Ovary (tissue), 9 donors: ENCODE measurements around the gene MAP1LC3B. TPM values are rescaled to one million over a fixed set of nuclear protein-coding genes. Genes with fewer than 3 reads are reported as not detected.
"Not testable (repeated sequence)": the region's sequence is repeated elsewhere in the genome, so short reads cannot be mapped to it uniquely, and the experiment has no call there.

Source experiments
- DNase-seq, 5 donors: peaks; one replicate each; pipeline ENCODE4 v3.0.0-alpha.2; 2019 to 2020
- H3K27ac ChIP-seq, 2 donors: fragments of 200-600 bp; one replicate each; pipeline versions ENCODE4 v1.5.1 to v1.8.0; 2019 to 2022
- H3K27me3 ChIP-seq: fragments of 200-600 bp; one replicate; pipeline ENCODE4 v1.8.0; 2022
- H3K36me3 ChIP-seq: fragments of 200-600 bp; sonication (generic); one replicate; pipeline ENCODE4 v1.5.1; 2019
- H3K4me1 ChIP-seq: one replicate; pipeline ENCODE4 v1.8.1; 2013; ENCODE audit warnings: mild to moderate bottlenecking, moderate library complexity; ENCODE audit not compliant: insufficient read depth
- H3K4me3 ChIP-seq: fragments of 200-600 bp; sonication (generic); one replicate; pipeline ENCODE4 v1.5.1; 2017
- H3K9me3 ChIP-seq, 2 donors: fragments of 200-600 bp in 1 of 2; sonication (generic) in 1 of 2; one replicate each; pipeline versions ENCODE4 v1.5.1 to v1.8.1; 2013 to 2019; ENCODE audit warnings: mild to moderate bottlenecking in 1 of 2, moderate library complexity in 1 of 2
- CTCF ChIP-seq, 3 donors: fragments of 450-650 bp in 2 of 3; fragments of 200-600 bp in 1 of 3; IDR thresholded peaks; one replicate each; pipeline versions ENCODE4 v1.5.1 to v1.8.0; 2016 to 2022; ENCODE audit warnings: antibody characterized with exemption in 3 of 3, mild to moderate bottlenecking in 1 of 3
- EP300 ChIP-seq: sonication (generic); formaldehyde crosslinking; IDR thresholded peaks from one replicate; pipeline ENCODE4 v1.6.1; 2017; ENCODE audit warnings: antibody characterized with exemption
- POLR2A ChIP-seq: fragments of 450-650 bp; IDR thresholded peaks from one replicate; pipeline ENCODE4 v1.6.1; 2017; ENCODE audit warnings: antibody characterized with exemption, mild to moderate bottlenecking, moderate library complexity
- WGBS, 3 donors: extraction: QIAGEN DNeasy Blood & Tissue Kit in 1 of 3; methylation state at CpG; one replicate each; pipeline versions ENCODE4 v1.1.5 to v1.1.7; 2013 to 2017; 5-methylcytosine and 5-hydroxymethylcytosine counted together
- intact Hi-C, 4 donors: fragments of 100-400 bp; cut with DNase I; formaldehyde crosslinking; loops; one replicate each; pipeline versions ENCODE4 v1.11.0 to v1.15.1; 2022 to 2023
- polyA plus RNA-seq, 2 donors: library from polyadenylated mRNA; stranded (reverse); fragments of 200-250 nt in 1 of 2; fragments of 350-450 nt in 1 of 2; fragmentation: Illumina TruSeq in 1 of 2; extraction: RNeasy Lipid Tissue Mini Kit (QIAGEN cat#74804) in 1 of 2; gene quantifications; one replicate each; pipeline ENCODE4 v1.2.3, GENCODE V29; 2013 to 2014
- total RNA-seq, 7 donors: library from RNA; depleted of rRNA in 2 of 7; stranded (reverse); fragments of >200 nt in 2 of 7; fragmentation: NEBNext Ultra II Directional in 3 of 7; extraction: Animal tissue kit (Norgen Biotek cat#: 25700) in 3 of 7; gene quantifications; one replicate each; pipeline versions ENCODE4 v1.1.0 to v1.2.4, GENCODE V29; 2016 to 2023
- donor health status: DM: no; HTN: no; CAD: no; lungs with moderate emphysema.
- donor health status: DM: no; HTN: no; CAD: no.
- donor health status: Bipolar disorder and iron deficiency.
- donor health status: DM: yes; HTN: yes; CAD: no.
- donor health status: DM: no; HTN: no; CAD: no.
- donor health status: DM: yes; HTN: yes; CAD: no.

Gene MAP1LC3B
- total and polyA plus RNA-seq, 9 donors, result 32.9 to 110 (median 44.6) TPM

DNA sequence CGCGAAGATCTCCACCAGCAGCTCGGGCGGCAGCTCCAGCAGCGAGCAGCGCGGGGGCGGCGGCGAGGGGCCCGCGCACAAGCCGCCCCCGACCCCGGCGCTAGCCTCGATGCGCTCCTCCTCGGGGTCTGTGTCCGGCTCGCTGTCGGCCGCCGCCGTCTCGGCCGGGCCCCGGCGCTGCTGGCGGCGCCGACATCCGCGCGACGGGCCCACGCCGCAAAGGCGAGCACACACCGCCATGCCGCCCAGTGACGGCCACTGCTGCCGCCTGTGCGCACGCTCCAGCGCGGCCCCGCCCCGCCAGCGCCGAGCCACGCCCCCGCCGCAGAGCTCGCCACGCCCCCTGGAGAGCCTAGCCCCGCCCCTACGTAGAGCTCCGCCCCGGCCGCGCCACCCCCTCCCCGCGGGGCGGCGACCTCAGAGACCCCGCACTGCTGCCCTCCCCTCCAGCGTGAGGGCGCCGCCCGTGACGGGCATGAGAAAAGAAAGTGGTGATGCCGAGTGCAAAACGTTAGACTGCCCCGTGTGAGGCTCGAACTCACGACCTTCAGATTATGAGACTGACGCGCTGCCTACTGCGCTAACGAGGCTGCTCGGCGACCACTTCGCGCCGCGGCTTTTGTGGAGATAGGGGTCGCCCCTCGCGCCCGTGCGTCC, 8.5 kb upstream of the MAP1LC3B start, which contains the start of gene FBXO31:
Gene FBXO31, minus strand, starts transcription at position 272 of the 657 bp plus-strand sequence. Its CDS starts 32 bp downstream, at position 240.
- WGBS, 3 donors, result 0 to 1% (median 1%) methylated on average over 61 to 92 of the region's 92 CpGs
- TF ChIP-seq POLR2A, result peak; percentile 83
- no peak for TF ChIP-seq EP300
- TF ChIP-seq CTCF (IDR thresholded peaks at IDR 0.05), result peak in 1 of 3 donors; percentile 22
- Histone ChIP-seq H3K4me1 (peaks cover 14% of the 10 kb centered on the region), H3K27me3 (no peaks in the 10 kb centered on the region), H3K27ac (peak within 1 kb of the TSS; percentile 72 to 86), H3K4me3 (peak within 1 kb of the TSS; percentile 66), H3K9me3 (no peaks in the 10 kb centered on the region), H3K36me3 (no peaks in the 10 kb centered on the region)
- DNase-seq, result peak; percentile 85 to 94 (median 91)
- intact Hi-C loops, result loop anchor here in 1 of 4 donors (10.0 kb wide), 1 partner anchor 59 kb away; no protein-coding TSS in a partner anchor

DNA sequence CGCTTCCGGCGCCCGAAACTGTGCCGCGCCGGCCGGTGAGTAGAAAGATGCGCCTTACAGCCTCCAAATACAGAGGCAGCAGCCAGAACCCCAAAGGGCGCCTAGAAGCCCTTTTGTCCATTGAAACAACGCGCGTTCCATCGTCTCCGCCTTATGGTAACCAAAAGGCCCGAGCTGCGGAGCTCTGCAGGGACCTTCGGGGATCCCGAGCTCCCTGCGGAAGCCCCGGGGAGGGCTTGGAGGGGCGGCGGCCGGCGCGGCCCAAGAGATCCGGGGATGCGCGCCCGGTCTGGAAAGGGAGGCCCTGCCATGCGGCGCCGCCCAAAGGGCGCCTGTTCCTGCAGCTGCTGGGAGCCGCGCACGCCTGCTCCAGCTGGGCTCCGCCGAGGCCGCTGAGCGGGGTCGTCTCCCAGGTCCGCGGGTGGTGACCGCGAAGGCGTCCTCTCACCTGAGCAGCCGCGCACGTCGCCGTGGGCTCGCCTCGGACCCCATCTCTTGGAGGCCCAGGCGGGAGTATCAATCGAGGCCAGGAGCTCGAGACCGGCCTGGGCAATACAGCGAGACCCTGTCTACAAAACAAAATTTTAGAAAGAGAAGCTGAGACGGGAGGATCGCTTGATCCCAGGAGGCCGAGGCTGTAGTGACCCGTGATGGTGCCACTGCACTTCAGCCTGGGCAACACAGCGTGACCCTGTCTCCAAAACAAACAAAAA, 7.8 kb upstream of the MAP1LC3B start:
- no peak for TF ChIP-seq POLR2A
- peak in 1 of 3 donors; percentile 8 for TF ChIP-seq CTCF (IDR thresholded peaks at IDR 0.05)
- intact Hi-C loops, result loop anchor here in 1 of 4 donors (10.0 kb wide), 1 partner anchor 60 kb away; no protein-coding TSS in a partner anchor
- H3K4me3 ChIP-seq, result peak overlapping the region; percentile 66
- DNase-seq, result peak in 1 of 5 donors; percentile 71
- H3K27ac ChIP-seq, result peak overlapping the region; percentile 72 to 86
- no peaks in the 10 kb centered on the region for H3K27me3 ChIP-seq
- no peaks in the 10 kb centered on the region for H3K36me3 ChIP-seq
- H3K9me3 ChIP-seq, result no peaks in the 10 kb centered on the region
- peaks cover 14% of the 10 kb centered on the region for H3K4me1 ChIP-seq
- 3 to 5% (median 4%) methylated on average over 63 to 64 of the region's 64 CpGs for WGBS, 3 donors

DNA sequence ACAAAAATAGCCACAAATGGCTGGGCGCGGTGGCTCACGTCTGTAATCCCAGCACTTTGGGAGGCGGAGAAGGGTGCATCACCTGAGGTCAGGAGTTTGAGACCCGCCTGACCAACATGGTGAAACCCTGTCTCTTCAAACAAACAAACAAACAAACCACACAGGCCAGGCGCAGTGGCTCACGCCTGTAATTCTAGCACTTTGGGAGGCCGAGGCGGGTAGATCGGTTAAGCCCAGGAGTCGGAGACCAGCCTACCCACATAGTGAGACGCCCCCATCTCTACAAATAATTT, 7.3 kb upstream of the MAP1LC3B start:
- 82 to 87% (median 86%) methylated on average over 12 of the region's 12 CpGs for WGBS, 3 donors
- intact Hi-C loops, result loop anchor here in 1 of 4 donors (10.0 kb wide), 1 partner anchor 60 kb away; no protein-coding TSS in a partner anchor
- DNase-seq, result peak in 2 of 5 donors; percentile 43 to 44
- not testable (repeated sequence) for H3K9me3 ChIP-seq, H3K27me3 ChIP-seq, H3K36me3 ChIP-seq
- peak overlapping the region; percentile 66 for H3K4me3 ChIP-seq
- peak overlapping the region in 1 of 2 donors; percentile 72 for H3K27ac ChIP-seq
- peaks cover 14% of the 10 kb centered on the region for H3K4me1 ChIP-seq

GRCh38 chr16:87387942-87388817, 4.0 kb upstream of the MAP1LC3B start:
- Histone ChIP-seq H3K36me3 (no peaks in the 10 kb centered on the region), H3K4me3 (peak overlapping the region; percentile 24), H3K9me3 (no peaks in the 10 kb centered on the region), H3K27ac (peak overlapping the region; percentile 49 to 89), H3K27me3 (no peaks in the 10 kb centered on the region), H3K4me1 (peaks cover 5% of the 10 kb centered on the region)
- intact Hi-C loops, result loop anchor here in 1 of 4 donors (10.0 kb wide), 1 partner anchor 63 kb away; no protein-coding TSS in a partner anchor
- 5 to 8% (median 7%) methylated on average over 18 of the region's 18 CpGs for WGBS, 3 donors
- TF ChIP-seq POLR2A (peak; percentile 67), EP300 (peak; percentile 94), CTCF (IDR thresholded peaks at IDR 0.05) (peak in 1 of 3 donors; percentile 16)
- peak; percentile 86 to 95 (median 91) for DNase-seq
